Measurements from ENCODE around the gene DSTYK.

GRCh38 chr1:205141236-205142101 lies 70.0 kb downstream of the DSTYK start:
- TF ChIP-seq CTCF (conservative IDR thresholded peaks at IDR 0.05; ENCODE audit: low read length): peak; percentile 82
- TF ChIP-seq EZH2phosphoT487 (IDR thresholded peaks at IDR 0.05; ENCODE audit: borderline replicate concordance): no peak
